Stromal cell of bone marrow (primary cell): ENCODE data around the gene PCED1A.
"Not testable (repeated sequence)": the region's sequence is repeated elsewhere in the genome, so short reads cannot be mapped to it uniquely, and the experiment has no call there.

Experiments used
- DNase-seq: peaks from one replicate; pipeline ENCODE4 v3.0.0-alpha.2; 2012; ENCODE audit warnings: low read depth

PCED1A gene

GRCh38 chr20:2826655-2827054, 13.8 kb downstream of the PCED1A start:
- DNase-seq = no peak

- DNase-seq = no peak
Measured at GRCh38 chr20:2825761-2826160, 14.7 kb downstream of the PCED1A start.

- DNase-seq = no peak
Measured at GRCh38 chr20:2822073-2822472, 18.4 kb downstream of the PCED1A start.

DNA sequence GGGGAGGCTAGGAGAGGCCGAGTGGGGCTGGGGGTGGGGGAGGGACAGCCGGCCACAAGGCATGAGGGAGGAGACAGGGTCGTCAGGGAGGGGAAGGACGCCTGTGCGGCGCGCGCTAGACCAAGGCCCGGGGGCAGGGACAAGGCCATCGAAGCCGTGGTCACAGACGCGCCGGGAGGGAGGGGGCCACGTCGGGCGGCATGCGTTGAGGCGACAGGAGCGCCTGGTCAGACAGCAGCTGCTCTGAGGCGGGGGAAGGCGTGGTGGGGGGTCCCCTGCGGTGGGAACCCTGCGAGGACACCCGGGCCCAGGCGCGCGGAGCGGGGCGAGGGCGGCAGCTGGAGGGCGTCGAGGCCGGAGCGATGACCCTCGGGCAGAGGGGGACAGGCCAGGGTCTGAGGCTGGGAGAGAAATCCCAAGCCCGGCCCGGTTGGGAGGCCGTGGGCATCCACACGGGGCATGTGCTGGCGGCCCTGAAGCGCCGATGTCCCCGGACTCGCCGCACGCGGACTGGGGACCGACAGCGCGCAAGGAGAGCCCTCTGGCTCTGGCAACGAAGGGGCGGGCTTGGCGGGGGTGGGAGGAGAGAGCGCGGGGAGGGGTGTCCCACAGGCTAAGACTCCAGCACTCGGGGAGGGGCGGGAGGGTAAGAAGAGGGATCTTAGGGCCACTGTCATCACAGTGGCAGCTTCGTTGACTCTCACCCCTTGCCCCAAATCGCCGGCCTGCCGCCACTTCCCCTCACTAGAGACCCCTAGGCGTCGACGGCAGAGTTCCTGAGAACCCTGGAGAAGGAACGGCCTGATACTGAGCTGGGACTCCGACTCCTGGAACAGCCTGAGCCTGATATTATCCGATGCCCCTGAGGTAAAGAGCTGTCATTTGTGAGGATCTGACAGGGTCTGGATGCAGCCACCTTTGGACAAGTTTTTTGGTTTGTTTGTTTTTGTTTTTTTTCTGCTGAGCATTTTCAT, 19.3 kb downstream of the PCED1A start:
- DNase-seq = no peak

DNA sequence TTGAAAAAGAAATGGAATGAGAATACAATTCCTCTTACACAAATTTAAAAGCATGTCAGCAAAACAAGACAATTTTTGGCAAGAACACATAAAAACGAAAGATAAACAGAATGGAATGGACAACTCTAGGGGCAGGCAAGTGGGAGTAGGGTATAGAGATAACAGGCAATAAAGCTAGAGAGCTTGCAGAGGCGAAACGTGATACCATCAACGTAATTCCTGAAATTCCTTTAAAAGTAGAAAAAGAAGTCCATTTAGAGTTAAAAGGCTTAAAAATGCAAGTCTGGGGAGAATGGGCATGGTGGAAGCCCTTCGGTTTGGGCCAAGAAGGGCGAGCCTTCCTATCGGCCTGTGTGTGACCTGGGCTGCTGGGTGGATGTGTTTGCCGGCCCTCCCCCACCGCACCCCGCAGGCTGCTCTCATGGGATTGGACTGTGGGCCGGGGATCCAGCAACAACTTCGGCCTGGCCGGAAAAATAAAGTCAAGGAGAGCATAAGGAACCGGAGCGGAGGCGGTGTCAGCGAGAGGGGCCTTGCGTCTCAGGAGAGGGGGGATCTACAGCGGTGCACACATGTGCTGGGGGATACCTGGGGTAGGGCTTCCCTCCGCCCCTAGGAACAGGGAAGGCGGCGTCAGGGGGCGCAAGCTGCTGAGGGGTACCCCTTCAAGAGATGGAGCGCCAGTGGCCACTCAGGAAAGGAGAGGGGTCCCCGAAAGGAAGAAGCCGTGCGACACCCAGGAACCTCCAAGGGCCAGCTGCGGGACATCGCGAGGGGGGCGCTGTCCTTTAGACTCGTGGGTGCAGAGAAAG, 20.2 kb downstream of the PCED1A start:
- DNase-seq = no peak

DNA sequence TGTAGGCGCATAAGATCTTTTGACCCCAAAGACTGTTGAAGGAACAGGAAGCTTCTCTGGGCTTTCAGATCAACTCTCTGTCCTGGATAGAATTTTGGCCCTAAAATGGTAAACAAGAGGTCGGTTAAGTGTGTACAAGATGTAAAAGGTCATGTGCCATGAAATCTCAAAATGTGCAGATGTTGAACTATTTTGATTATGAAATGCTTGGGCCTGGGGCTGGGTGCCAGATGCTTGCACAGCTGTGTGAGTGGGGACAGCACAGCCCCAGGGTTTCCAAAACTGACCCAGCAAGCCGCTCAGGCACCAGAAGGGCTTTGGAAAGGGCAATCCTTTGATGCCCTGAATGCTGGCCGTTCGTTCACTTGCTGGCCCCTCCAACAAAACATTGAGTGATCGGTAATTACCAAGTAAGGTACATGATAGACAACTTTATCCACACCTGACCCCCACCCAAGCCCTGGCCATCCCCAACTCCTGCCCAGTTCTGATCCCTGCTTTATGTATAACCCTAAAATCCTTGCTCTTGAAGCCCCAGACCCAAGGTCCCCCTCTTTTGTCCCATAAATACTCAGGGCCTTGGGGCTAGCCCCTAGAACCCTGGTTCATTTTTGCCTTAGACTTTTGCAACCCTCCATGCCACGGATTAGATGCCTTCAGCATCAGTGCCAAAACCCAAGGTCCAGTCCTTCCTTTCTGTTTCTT, 22.4 kb downstream of the PCED1A start:
- DNase-seq = no peak

GRCh38 chr20:2817341-2817726, 23.1 kb downstream of the PCED1A start:
- DNase-seq = no peak

- DNase-seq = no peak
Measured at GRCh38 chr20:2816583-2817340, 23.7 kb downstream of the PCED1A start.

- DNase-seq = no peak
Measured at GRCh38 chr20:2816030-2816582, 24.3 kb downstream of the PCED1A start, which contains the start of gene TMEM239. TMEM239 (plus strand) TSS chr20:2816364; CDS start chr20:2816555, 191 bp downstream.

DNA sequence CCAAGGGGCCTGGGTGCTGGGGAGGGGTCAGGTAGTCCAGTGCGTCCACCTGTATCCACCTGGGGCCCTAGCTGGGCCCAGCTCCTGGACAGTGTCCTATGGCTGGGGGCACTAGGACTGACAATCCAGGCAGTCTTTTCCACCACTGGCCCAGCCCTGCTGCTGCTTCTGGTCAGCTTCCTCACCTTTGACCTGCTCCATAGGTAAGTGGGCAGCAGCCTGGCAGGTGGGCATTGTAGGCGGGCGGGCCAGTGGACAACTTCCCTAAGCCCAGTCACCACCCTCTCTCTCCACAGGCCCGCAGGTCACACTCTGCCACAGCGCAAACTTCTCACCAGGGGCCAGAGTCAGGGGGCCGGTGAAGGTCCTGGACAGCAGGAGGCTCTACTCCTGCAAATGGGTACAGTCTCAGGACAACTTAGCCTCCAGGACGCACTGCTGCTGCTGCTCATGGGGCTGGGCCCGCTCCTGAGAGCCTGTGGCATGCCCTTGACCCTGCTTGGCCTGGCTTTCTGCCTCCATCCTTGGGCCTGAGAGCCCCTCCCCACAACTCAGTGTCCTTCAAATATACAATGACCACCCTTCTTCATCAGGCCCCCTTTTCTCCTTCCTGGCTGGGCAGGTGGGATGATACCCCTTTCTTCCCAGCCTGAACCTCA, 25.1 kb downstream of the PCED1A start:
- DNase-seq = no peak

GRCh38 chr20:2814587-2815051, 25.8 kb downstream of the PCED1A start, which contains the start of gene C20orf141:
C20orf141 (plus strand) TSS chr20:2814987; CDS start chr20:2815185, 198 bp downstream.
- peak; percentile 100 for DNase-seq

DNA sequence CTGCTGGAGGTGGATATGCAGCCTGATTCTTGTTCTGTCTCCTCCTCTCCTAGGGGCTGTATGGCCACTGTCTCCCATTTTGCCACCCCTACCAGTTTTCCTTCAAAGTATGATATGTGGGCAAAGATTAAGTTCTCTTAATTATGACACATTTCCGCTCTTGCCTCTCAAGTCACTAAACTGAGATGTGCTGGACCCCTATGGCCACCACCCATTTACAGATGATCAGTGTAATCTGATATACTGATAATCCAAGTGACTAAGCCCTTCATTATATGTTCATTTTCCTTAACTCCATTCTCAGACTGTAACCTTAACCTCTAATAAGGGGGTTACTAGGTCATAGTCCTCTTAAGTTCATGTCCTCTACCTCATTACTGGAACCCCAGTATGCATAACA, 26.4 kb downstream of the PCED1A start:
- DNase-seq = no peak

- DNase-seq = no peak
Measured at GRCh38 chr20:2812189-2812588, 28.3 kb downstream of the PCED1A start.

- no peak for DNase-seq
Measured at GRCh38 chr20:2809690-2810089, 30.8 kb downstream of the PCED1A start.

- not testable (repeated sequence) for DNase-seq
Measured at GRCh38 chr20:2807929-2808328, 32.5 kb downstream of the PCED1A start.

GRCh38 chr20:2807019-2807418, 33.4 kb downstream of the PCED1A start:
- DNase-seq = no peak

- DNase-seq = no peak
Measured at GRCh38 chr20:2806351-2806701, 34.1 kb downstream of the PCED1A start.

GRCh38 chr20:2805689-2806350, 34.6 kb downstream of the PCED1A start:
- no peak for DNase-seq

GRCh38 chr20:2804852-2805688, 35.4 kb downstream of the PCED1A start:
- no peak for DNase-seq
